ENCODE measurements around the gene DHX40. TPM values are rescaled to one million over a fixed set of nuclear protein-coding genes. Genes with fewer than 3 reads are reported as not detected.

Gene DHX40
- total and polyA plus RNA-seq, 2 of the 13 experiments (the other 11 are each of a cell fraction or from before 2014, with no cell fraction given) = 22.2 to 37.0 TPM

DNA sequence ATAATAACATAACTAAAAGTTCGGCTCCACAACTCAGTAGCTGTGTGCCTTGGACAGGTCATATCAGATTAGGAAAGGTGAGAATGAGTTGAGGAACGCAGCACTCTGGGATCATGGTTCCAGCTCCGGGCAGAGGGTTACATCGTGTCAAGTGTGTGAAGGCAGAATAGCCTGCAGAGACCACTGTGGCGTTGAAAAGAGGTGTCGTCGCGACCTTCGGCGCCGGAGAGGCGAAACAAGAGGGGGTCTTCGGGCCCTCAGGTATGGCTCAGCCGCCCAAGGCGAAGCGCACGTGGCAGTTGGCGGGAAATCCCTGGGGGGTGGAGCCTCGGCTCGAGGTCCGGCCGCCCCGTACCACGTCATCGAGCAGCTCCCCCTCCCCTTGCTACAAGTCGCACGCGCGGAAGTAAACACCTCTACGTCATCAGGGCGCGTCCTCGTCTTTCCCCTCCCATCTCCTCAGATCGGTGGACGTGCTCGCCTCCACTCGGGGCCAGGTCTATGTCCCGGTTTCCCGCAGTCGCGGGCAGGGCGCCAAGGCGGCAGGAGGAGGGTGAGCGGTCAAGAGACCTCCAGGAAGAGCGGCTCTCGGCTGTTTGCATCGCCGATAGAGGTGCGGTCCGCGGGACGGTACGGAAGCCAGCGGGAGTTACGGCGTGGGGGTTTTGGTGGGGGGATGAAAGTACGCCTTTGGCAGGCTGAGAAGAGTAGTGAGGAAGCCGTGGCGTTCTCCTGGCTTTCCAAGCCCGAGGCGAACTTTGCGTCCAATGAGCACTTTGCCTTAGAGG, at the start of gene DHX40 (continued):
- peak; percentile 92 for TF ChIP-seq E2F1 (CRISPR knock-in tag; IDR thresholded peaks at IDR 0.05)
- no peak for TF ChIP-seq POLR2AphosphoS2 (IDR thresholded peaks at IDR 0.05; ENCODE audit: low read depth, low read length)
- TF ChIP-seq KLF13 (CRISPR knock-in tag; IDR thresholded peaks at IDR 0.05) = peak; percentile 90
- TF ChIP-seq KDM1A (CRISPR knock-in tag; IDR thresholded peaks at IDR 0.05) = 0 out of 2 replicates have a peak, but pooled peaks have one; percentile 19
- no peak for TF ChIP-seq SMARCE1 (IDR thresholded peaks at IDR 0.05; ENCODE audit: borderline replicate concordance)
- peak; percentile 91 for TF ChIP-seq ZNF225 (CRISPR knock-in tag; IDR thresholded peaks at IDR 0.05)
- TF ChIP-seq, protein P1, sequence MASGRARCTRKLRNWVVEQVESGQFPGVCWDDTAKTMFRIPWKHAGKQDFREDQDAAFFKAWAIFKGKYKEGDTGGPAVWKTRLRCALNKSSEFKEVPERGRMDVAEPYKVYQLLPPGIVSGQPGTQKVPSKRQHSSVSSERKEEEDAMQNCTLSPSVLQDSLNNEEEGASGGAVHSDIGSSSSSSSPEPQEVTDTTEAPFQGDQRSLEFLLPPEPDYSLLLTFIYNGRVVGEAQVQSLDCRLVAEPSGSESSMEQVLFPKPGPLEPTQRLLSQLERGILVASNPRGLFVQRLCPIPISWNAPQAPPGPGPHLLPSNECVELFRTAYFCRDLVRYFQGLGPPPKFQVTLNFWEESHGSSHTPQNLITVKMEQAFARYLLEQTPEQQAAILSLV (CRISPR knock-in tag; IDR thresholded peaks at IDR 0.05; ENCODE audit: borderline replicate concordance) = peak; percentile 97
- peak; percentile 80 for TF ChIP-seq DMAP1 (CRISPR knock-in tag; IDR thresholded peaks at IDR 0.05)
- TF ChIP-seq KLF12 (CRISPR knock-in tag; IDR thresholded peaks at IDR 0.05; ENCODE audit: borderline replicate concordance) = peak; percentile 87
- TF ChIP-seq MIXL1 (CRISPR knock-in tag; IDR thresholded peaks at IDR 0.05) = peak; percentile 9; the same call in 1 of the 2 replicates
- peak; percentile 91 for TF ChIP-seq ZKSCAN5 (CRISPR knock-in tag; IDR thresholded peaks at IDR 0.05)
- TF ChIP-seq, protein P2, sequence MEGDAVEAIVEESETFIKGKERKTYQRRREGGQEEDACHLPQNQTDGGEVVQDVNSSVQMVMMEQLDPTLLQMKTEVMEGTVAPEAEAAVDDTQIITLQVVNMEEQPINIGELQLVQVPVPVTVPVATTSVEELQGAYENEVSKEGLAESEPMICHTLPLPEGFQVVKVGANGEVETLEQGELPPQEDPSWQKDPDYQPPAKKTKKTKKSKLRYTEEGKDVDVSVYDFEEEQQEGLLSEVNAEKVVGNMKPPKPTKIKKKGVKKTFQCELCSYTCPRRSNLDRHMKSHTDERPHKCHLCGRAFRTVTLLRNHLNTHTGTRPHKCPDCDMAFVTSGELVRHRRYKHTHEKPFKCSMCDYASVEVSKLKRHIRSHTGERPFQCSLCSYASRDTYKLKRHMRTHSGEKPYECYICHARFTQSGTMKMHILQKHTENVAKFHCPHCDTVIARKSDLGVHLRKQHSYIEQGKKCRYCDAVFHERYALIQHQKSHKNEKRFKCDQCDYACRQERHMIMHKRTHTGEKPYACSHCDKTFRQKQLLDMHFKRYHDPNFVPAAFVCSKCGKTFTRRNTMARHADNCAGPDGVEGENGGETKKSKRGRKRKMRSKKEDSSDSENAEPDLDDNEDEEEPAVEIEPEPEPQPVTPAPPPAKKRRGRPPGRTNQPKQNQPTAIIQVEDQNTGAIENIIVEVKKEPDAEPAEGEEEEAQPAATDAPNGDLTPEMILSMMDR (CRISPR knock-in tag; IDR thresholded peaks at IDR 0.05) = no peak; the same call in none of the 2 replicates
- TF ChIP-seq RAD21 (CRISPR knock-in tag; IDR thresholded peaks at IDR 0.05) = no peak
- no peak for TF ChIP-seq ZNF383 (CRISPR knock-in tag; IDR thresholded peaks at IDR 0.05; ENCODE audit: borderline replicate concordance)
- no peak for TF ChIP-seq FOSL1 (CRISPR knock-in tag; IDR thresholded peaks at IDR 0.05; ENCODE audit: borderline replicate concordance)
- TF ChIP-seq CEBPB (IDR thresholded peaks at IDR 0.05; ENCODE audit: borderline replicate concordance, low read depth, low read length) = no peak
- TF ChIP-seq BORCS8-MEF2B (CRISPR knock-in tag; IDR thresholded peaks at IDR 0.05) = peak; percentile 98
- peak; percentile 98 for TF ChIP-seq SALL1 (CRISPR knock-in tag; IDR thresholded peaks at IDR 0.05)
- TF ChIP-seq ZNF619 (CRISPR knock-in tag; IDR thresholded peaks at IDR 0.05) = peak; percentile 38; the same call in 1 of the 2 replicates
- TF ChIP-seq, protein P3, sequence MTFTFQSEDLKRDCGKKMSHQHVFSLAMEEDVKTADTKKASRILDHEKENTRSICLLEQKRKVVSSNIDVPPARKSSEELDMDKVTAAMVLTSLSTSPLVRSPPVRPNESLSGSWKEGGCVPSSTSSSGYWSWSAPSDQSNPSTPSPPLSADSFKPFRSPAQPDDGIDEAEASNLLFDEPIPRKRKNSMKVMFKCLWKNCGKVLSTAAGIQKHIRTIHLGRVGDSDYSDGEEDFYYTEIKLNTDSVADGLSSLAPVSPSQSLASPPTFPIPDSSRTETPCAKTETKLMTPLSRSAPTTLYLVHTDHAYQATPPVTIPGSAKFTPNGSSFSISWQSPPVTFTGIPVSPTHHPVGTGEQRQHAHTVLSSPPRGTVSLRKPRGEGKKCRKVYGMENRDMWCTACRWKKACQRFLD (CRISPR knock-in tag; IDR thresholded peaks at IDR 0.05; ENCODE audit: borderline replicate concordance) = peak; percentile 95
- TF ChIP-seq POGZ (CRISPR knock-in tag; IDR thresholded peaks at IDR 0.05) = peak; percentile 97
- peak; percentile 53; the same call in 1 of the 2 replicates for TF ChIP-seq MED1 (CRISPR knock-in tag; IDR thresholded peaks at IDR 0.05)
- TF ChIP-seq CREM (IDR thresholded peaks at IDR 0.05) = peak; percentile 99
- TF ChIP-seq CREM (CRISPR knock-in tag; IDR thresholded peaks at IDR 0.05) = peak; percentile 92
- peak; percentile 85 for TF ChIP-seq PAWR (CRISPR knock-in tag; IDR thresholded peaks at IDR 0.05; ENCODE audit: borderline replicate concordance)
- no peak for TF ChIP-seq NBN (conservative IDR thresholded peaks at IDR 0.05)
- peak; percentile 67; the same call in 1 of the 2 replicates for TF ChIP-seq ZNF484 (CRISPR knock-in tag; IDR thresholded peaks at IDR 0.05; ENCODE audit: borderline replicate concordance, low read depth)
- no peak for TF ChIP-seq RORA (CRISPR knock-in tag; IDR thresholded peaks at IDR 0.05)

All from HepG2 (cell line).